ENCODE measurements around the gene LSM7.

The LSM7 gene

GRCh38 chr19:2278459-2279158, 49.8 kb downstream of the LSM7 start:
- DNase-seq (ENCODE audit: low read depth), result no peak

- DNase-seq (ENCODE audit: low read depth), result no peak
Observed at GRCh38 chr19:2277138-2277537, 51.2 kb downstream of the LSM7 start.

GRCh38 chr19:2276429-2276986, 51.9 kb downstream of the LSM7 start:
- no peak for DNase-seq (ENCODE audit: low read depth)

GRCh38 chr19:2275588-2276428, 52.6 kb downstream of the LSM7 start:
- DNase-seq (ENCODE audit: low read depth), result no peak

GRCh38 chr19:2274931-2275535, 53.4 kb downstream of the LSM7 start:
- no peak for DNase-seq (ENCODE audit: low read depth)

GRCh38 chr19:2274185-2274711, 54.1 kb downstream of the LSM7 start:
- DNase-seq (ENCODE audit: low read depth), result no peak

- peak; percentile 69 for DNase-seq (ENCODE audit: low read depth)
Observed at GRCh38 chr19:2273356-2274184, 54.8 kb downstream of the LSM7 start.

Data from stimulated activated CD8-positive, alpha-beta memory T cell treated with anti-CD3 and anti-CD28 coated beads, Interleukin-4, amount 100 ng/mL, for 24 hours (primary cell).